Stimulated activated CD8-positive, alpha-beta memory T cell treated with anti-CD3 and anti-CD28 coated beads, Interleukin-15, amount 100 ng/mL, for 24 hours (primary cell): ENCODE results near the gene GJB4.
"Not testable (repeated sequence)": the region's sequence is repeated elsewhere in the genome, so short reads cannot be mapped to it uniquely, and the experiment has no call there.

Experiments used
- DNase-seq: peaks from one replicate; pipeline ENCODE4 v3.0.0-alpha.2; 2020; ENCODE audit warnings: low read depth

GJB4 gene

DNA sequence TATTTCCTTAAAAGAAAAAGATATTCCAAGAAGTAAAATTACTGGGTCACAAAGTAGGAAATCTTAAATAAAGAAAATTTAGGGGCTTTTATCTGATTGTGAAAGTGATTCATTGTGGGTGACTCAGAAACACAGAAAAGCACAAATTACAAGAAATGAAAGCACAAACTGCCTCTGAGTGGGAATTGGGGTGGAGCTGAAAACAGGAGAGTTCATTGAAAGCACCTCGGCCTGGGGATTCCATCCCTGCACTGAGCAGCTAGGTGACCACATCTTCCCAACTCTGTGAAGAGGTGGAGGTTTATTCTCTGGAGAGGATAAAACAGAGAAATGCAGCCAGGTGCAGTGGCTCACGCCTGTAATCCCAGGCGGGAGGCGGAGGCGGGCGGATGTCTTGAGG, 40.7 kb downstream of the GJB4 start:
- DNase-seq = no peak

DNA sequence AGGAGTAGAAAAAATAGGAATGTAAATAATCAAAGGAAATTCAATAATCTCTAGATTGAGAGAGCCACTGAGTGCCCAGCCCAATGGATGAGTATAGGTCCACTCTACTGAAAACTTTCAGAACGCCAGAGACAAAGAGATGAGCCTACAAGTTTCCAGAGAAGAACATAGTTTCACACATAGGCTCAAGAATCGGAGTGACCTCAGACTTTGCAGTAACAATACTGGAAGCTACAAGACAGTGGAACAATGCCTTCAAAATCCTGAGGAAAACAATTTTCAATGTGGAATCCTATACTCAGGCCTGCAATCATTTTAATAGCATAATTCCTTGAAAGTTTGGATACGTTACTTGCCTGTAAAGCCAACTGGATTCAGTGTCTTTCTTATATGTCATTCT, 44.2 kb downstream of the GJB4 start:
- no peak for DNase-seq

DNA sequence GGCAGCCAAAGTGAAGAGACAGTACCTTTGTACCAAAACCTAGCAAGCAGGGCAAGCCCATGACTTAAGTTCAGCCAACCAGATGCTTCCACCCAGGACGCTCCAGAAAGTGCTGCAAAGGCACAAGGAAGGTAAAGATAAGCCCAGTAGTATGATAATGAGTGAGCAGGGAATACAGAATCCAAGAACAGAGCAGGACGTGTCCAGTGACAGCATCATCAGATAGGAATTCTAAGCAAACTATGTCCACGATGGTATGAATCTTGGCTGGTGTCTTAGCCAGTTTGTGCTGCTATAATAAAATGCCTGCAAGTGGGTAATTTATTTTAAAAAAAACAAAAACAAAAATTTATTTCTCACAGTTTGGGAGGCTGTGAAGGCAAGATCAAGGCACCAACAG, 46.9 kb downstream of the GJB4 start:
- no peak for DNase-seq

GRCh38 chr1:34808051-34808810, 48.7 kb downstream of the GJB4 start:
- DNase-seq = no peak

DNA sequence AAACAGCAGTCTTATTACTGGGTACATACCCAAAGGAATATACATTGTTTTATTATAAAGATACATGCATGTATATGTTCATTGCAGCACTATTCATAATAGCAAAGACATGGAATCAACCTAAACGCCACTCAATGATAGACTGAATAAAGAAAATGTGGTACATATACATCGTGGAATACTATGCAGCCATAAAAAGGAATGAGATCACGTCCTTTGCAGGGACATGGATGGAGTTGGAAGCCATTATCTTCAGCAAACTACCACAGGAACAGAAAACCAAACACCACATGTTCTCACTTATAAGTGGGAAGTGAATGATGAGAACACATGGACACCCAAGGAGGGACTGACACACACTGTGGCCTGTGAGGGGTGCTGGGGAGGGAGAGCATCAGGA, 51.2 kb downstream of the GJB4 start:
- DNase-seq = not testable (repeated sequence)
